ENCODE measurements around the gene FAM174C.
A peak's percentile ranks its signal among the peaks of the same experiment; 100 is the strongest.

The FAM174C gene

DNA sequence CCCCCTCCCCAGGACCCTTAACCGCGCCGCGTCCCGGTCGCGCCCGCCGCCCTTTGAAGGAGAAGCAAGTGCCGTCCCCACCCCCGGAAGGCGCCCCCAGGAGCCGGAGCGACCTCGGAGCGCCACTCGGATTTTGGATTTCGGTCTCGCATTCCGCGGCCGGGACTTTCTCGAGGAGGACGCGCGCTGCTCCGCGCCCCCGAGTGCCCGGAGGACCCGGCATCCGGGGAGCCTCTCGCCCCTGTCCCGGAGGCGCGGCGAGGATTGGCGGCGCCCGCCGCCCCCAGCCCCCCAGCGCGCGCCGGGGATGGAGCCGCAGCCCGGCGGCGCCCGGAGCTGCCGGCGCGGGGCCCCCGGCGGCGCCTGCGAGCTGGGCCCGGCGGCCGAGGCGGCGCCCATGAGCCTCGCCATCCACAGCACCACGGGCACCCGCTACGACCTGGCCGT lies 25.3 kb upstream of the FAM174C start (continued):
- TF ChIP-seq, protein P1, sequence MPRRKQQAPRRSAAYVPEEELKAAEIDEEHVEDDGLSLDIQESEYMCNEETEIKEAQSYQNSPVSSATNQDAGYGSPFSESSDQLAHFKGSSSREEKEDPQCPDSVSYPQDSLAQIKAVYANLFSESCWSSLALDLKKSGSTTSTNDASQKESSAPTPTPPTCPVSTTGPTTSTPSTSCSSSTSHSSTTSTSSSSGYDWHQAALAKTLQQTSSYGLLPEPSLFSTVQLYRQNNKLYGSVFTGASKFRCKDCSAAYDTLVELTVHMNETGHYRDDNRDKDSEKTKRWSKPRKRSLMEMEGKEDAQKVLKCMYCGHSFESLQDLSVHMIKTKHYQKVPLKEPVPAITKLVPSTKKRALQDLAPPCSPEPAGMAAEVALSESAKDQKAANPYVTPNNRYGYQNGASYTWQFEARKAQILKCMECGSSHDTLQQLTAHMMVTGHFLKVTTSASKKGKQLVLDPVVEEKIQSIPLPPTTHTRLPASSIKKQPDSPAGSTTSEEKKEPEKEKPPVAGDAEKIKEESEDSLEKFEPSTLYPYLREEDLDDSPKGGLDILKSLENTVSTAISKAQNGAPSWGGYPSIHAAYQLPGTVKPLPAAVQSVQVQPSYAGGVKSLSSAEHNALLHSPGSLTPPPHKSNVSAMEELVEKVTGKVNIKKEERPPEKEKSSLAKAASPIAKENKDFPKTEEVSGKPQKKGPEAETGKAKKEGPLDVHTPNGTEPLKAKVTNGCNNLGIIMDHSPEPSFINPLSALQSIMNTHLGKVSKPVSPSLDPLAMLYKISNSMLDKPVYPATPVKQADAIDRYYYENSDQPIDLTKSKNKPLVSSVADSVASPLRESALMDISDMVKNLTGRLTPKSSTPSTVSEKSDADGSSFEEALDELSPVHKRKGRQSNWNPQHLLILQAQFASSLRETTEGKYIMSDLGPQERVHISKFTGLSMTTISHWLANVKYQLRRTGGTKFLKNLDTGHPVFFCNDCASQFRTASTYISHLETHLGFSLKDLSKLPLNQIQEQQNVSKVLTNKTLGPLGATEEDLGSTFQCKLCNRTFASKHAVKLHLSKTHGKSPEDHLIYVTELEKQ (tag by site-specific recombination; IDR thresholded peaks at IDR 0.05; ENCODE audit: borderline replicate concordance) = no peak
- no peak for TF ChIP-seq SETDB1 (IDR thresholded peaks at IDR 0.05; ENCODE audit: insufficient read length, low read length)
- no peak for TF ChIP-seq ZNF664 (tag by site-specific recombination; IDR thresholded peaks at IDR 0.05)
- peak; percentile 3; the same call in 1 of the 2 replicates for TF ChIP-seq KLF10 (tag by site-specific recombination; IDR thresholded peaks at IDR 0.05)
- TF ChIP-seq, protein P2, sequence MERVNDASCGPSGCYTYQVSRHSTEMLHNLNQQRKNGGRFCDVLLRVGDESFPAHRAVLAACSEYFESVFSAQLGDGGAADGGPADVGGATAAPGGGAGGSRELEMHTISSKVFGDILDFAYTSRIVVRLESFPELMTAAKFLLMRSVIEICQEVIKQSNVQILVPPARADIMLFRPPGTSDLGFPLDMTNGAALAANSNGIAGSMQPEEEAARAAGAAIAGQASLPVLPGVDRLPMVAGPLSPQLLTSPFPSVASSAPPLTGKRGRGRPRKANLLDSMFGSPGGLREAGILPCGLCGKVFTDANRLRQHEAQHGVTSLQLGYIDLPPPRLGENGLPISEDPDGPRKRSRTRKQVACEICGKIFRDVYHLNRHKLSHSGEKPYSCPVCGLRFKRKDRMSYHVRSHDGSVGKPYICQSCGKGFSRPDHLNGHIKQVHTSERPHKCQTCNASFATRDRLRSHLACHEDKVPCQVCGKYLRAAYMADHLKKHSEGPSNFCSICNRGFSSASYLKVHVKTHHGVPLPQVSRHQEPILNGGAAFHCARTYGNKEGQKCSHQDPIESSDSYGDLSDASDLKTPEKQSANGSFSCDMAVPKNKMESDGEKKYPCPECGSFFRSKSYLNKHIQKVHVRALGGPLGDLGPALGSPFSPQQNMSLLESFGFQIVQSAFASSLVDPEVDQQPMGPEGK (tag by site-specific recombination; IDR thresholded peaks at IDR 0.05) = peak; percentile 83
- no peak for TF ChIP-seq ZNF530 (tag by site-specific recombination; IDR thresholded peaks at IDR 0.05; ENCODE audit: low read depth)
- TF ChIP-seq, protein P3, sequence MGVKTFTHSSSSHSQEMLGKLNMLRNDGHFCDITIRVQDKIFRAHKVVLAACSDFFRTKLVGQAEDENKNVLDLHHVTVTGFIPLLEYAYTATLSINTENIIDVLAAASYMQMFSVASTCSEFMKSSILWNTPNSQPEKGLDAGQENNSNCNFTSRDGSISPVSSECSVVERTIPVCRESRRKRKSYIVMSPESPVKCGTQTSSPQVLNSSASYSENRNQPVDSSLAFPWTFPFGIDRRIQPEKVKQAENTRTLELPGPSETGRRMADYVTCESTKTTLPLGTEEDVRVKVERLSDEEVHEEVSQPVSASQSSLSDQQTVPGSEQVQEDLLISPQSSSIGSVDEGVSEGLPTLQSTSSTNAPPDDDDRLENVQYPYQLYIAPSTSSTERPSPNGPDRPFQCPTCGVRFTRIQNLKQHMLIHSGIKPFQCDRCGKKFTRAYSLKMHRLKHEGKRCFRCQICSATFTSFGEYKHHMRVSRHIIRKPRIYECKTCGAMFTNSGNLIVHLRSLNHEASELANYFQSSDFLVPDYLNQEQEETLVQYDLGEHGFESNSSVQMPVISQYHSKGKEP (tag by site-specific recombination; IDR thresholded peaks at IDR 0.05) = no peak
- no peak for TF ChIP-seq ZNF521 (tag by site-specific recombination; IDR thresholded peaks at IDR 0.05)
- TF ChIP-seq WT1 (tag by site-specific recombination; IDR thresholded peaks at IDR 0.05) = no peak
- no peak for TF ChIP-seq ZNF112 (tag by site-specific recombination; IDR thresholded peaks at IDR 0.05)
- no peak for TF ChIP-seq ZNF335 (tag by site-specific recombination; conservative IDR thresholded peaks at IDR 0.05)
- TF ChIP-seq, protein P4, sequence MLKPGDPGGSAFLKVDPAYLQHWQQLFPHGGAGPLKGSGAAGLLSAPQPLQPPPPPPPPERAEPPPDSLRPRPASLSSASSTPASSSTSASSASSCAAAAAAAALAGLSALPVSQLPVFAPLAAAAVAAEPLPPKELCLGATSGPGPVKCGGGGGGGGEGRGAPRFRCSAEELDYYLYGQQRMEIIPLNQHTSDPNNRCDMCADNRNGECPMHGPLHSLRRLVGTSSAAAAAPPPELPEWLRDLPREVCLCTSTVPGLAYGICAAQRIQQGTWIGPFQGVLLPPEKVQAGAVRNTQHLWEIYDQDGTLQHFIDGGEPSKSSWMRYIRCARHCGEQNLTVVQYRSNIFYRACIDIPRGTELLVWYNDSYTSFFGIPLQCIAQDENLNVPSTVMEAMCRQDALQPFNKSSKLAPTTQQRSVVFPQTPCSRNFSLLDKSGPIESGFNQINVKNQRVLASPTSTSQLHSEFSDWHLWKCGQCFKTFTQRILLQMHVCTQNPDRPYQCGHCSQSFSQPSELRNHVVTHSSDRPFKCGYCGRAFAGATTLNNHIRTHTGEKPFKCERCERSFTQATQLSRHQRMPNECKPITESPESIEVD (tag by site-specific recombination; IDR thresholded peaks at IDR 0.05) = no peak
- TF ChIP-seq, protein P5, sequence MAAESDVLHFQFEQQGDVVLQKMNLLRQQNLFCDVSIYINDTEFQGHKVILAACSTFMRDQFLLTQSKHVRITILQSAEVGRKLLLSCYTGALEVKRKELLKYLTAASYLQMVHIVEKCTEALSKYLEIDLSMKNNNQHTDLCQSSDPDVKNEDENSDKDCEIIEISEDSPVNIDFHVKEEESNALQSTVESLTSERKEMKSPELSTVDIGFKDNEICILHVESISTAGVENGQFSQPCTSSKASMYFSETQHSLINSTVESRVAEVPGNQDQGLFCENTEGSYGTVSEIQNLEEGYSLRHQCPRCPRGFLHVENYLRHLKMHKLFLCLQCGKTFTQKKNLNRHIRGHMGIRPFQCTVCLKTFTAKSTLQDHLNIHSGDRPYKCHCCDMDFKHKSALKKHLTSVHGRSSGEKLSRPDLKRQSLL (tag by site-specific recombination; IDR thresholded peaks at IDR 0.05) = no peak
- TF ChIP-seq ZNF302 (tag by site-specific recombination; IDR thresholded peaks at IDR 0.05; ENCODE audit: low read depth) = no peak
- no peak for TF ChIP-seq ZNF16 (tag by site-specific recombination; IDR thresholded peaks at IDR 0.05; ENCODE audit: low read depth)
- no peak for TF ChIP-seq ZNF776 (tag by site-specific recombination; IDR thresholded peaks at IDR 0.05; ENCODE audit: borderline replicate concordance)
- no peak for TF ChIP-seq ZFP37 (tag by site-specific recombination; IDR thresholded peaks at IDR 0.05)
- TF ChIP-seq ZNF341 (tag by site-specific recombination; IDR thresholded peaks at IDR 0.05; ENCODE audit: low read depth) = peak; percentile 16; the same call in 1 of the 2 replicates
- TF ChIP-seq, protein P6, sequence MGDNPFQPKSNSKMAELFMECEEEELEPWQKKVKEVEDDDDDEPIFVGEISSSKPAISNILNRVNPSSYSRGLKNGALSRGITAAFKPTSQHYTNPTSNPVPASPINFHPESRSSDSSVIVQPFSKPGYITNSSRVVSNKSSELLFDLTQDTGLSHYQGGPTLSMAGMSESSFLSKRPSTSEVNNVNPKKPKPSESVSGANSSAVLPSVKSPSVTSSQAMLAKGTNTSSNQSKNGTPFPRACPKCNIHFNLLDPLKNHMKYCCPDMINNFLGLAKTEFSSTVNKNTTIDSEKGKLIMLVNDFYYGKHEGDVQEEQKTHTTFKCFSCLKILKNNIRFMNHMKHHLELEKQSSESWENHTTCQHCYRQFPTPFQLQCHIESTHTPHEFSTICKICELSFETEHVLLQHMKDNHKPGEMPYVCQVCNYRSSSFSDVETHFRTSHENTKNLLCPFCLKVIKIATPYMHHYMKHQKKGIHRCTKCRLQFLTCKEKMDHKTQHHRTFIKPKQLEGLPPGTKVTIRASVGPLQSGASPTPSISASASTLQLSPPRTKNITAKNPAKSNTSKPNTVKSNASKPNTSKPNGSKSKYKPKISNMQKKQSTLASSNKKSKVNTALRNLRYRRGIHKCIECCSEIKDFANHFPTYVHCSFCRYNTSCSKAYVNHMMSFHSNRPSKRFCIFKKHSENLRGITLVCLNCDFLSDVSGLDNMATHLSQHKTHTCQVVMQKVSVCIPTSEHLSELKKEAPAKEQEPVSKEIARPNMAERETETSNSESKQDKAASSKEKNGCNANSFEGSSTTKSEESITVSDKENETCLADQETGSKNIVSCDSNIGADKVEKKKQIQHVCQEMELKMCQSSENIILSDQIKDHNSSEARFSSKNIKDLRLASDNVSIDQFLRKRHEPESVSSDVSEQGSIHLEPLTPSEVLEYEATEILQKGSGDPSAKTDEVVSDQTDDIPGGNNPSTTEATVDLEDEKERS (tag by site-specific recombination; IDR thresholded peaks at IDR 0.05) = no peak
- no peak for TF ChIP-seq ZNF558 (tag by site-specific recombination; IDR thresholded peaks at IDR 0.05)
- TF ChIP-seq ZNF596 (tag by site-specific recombination; IDR thresholded peaks at IDR 0.05) = no peak
- TF ChIP-seq, protein P7, sequence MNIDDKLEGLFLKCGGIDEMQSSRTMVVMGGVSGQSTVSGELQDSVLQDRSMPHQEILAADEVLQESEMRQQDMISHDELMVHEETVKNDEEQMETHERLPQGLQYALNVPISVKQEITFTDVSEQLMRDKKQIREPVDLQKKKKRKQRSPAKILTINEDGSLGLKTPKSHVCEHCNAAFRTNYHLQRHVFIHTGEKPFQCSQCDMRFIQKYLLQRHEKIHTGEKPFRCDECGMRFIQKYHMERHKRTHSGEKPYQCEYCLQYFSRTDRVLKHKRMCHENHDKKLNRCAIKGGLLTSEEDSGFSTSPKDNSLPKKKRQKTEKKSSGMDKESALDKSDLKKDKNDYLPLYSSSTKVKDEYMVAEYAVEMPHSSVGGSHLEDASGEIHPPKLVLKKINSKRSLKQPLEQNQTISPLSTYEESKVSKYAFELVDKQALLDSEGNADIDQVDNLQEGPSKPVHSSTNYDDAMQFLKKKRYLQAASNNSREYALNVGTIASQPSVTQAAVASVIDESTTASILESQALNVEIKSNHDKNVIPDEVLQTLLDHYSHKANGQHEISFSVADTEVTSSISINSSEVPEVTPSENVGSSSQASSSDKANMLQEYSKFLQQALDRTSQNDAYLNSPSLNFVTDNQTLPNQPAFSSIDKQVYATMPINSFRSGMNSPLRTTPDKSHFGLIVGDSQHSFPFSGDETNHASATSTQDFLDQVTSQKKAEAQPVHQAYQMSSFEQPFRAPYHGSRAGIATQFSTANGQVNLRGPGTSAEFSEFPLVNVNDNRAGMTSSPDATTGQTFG (tag by site-specific recombination; IDR thresholded peaks at IDR 0.05; ENCODE audit: borderline replicate concordance) = no peak
- no peak for TF ChIP-seq ZNF354C (tag by site-specific recombination; IDR thresholded peaks at IDR 0.05; ENCODE audit: borderline replicate concordance, low read depth)
- TF ChIP-seq MYNN (tag by site-specific recombination; IDR thresholded peaks at IDR 0.05; ENCODE audit: borderline replicate concordance) = no peak
